GM12875 (cell line): ENCODE results near the gene TPRN.

Source experiments
- H3K4me3 ChIP-seq: one replicate; pipeline ENCODE4 v1.5.1; 2011; ENCODE audit warnings: low read depth, low read length, control low read depth
- TF ChIP-seq, protein P1 (sequence below): IDR thresholded peaks from 2 replicates; pipeline ENCODE4 v1.5.1; 2011; ENCODE audit warnings: low read depth, mild to moderate bottlenecking, control low read depth, inconsistent platforms, low read length, moderate library complexity, borderline replicate concordance; ENCODE audit not compliant: insufficient read depth

Gene TPRN

DNA sequence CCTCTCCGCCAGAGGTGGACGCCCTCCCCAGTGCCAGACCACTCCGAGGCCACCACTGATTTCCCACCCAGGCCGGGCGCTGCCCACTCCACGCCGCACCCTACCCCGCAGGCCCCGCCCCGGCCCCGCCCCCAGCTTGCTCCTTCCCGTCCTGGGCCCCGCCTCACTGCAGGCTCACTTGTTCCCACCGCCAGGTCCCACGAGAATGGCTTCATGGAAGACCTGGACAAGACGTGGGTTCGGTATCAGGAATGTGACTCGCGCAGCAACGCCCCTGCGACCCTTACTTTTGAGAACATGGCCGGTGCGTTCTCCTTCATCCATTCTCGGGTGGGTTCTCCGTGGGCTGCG, 37.2 kb downstream of the TPRN start:
- no peak overlapping the region for H3K4me3 ChIP-seq
- TF ChIP-seq, protein P1, sequence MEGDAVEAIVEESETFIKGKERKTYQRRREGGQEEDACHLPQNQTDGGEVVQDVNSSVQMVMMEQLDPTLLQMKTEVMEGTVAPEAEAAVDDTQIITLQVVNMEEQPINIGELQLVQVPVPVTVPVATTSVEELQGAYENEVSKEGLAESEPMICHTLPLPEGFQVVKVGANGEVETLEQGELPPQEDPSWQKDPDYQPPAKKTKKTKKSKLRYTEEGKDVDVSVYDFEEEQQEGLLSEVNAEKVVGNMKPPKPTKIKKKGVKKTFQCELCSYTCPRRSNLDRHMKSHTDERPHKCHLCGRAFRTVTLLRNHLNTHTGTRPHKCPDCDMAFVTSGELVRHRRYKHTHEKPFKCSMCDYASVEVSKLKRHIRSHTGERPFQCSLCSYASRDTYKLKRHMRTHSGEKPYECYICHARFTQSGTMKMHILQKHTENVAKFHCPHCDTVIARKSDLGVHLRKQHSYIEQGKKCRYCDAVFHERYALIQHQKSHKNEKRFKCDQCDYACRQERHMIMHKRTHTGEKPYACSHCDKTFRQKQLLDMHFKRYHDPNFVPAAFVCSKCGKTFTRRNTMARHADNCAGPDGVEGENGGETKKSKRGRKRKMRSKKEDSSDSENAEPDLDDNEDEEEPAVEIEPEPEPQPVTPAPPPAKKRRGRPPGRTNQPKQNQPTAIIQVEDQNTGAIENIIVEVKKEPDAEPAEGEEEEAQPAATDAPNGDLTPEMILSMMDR = no peak

DNA sequence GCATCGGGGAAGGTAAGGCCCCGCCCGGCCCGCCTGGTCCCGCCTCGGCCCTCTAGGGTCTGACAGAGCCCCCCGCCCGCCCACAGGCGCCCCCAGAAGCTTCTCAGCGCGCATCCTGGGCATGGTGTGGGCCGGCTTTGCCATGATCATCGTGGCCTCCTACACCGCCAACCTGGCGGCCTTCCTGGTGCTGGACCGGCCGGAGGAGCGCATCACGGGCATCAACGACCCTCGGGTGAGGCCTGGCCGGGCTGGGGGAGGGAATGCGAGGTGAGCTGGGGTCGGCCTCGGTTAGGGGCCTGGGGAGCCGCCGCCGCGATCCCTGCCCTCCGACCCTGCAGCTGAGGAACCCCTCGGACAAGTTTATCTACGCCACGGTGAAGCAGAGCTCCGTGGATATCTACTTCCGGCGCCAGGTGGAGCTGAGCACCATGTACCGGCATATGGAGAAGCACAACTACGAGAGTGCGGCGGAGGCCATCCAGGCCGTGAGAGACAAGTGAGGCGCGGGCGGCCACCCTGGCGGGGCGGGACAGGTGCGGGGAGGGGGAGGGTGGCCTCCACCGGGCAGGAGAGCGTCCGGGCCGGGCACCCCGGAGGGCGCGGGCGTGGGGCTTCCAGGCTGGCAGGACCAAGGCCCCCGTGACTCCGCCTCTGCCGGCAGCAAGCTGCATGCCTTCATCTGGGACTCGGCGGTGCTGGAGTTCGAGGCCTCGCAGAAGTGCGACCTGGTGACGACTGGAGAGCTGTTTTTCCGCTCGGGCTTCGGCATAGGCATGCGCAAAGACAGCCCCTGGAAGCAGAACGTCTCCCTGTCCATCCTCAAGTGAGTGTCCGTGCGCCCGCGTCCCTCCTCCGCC, 37.8 kb downstream of the TPRN start:
- H3K4me3 ChIP-seq = no peak overlapping the region

DNA sequence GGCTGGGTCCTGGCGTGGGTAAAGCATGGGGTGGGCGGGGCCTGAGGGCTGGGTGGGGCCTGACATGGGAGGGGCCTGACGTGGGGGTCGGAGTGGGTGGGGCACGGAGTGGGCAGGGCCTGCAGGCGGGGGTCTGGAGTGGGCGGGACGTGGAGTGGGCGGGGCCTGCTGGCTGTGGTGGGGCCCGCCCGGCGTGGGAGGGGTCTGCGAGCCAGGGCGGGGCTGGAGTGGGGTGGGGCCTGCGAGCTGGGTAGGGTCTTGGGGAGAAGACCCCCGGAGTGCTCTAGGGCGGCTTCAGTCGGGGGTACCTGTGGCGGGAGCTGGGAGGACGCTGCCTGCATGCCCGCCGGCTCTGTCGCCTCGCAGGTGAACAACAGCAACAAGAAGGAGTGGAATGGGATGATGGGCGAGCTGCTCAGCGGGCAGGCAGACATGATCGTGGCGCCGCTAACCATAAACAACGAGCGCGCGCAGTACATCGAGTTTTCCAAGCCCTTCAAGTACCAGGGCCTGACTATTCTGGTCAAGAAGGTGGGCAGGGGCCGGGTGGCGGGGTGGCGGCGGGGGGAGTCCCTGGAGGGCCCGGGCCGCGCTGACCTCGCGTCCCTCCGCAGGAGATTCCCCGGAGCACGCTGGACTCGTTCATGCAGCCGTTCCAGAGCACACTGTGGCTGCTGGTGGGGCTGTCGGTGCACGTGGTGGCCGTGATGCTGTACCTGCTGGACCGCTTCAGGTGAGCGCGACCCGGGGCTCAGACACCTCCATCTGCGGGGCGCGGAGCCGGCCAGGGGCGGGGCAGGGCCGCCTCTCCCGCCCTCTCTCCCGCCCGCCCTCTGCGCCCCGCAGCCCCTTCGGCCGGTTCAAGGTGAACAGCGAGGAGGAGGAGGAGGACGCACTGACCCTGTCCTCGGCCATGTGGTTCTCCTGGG, 38.7 kb downstream of the TPRN start:
- no peak overlapping the region for H3K4me3 ChIP-seq
- TF ChIP-seq, protein P1 = no peak

More for the DNA sequence above, 37.8 kb downstream of the TPRN start:
- TF ChIP-seq, protein P1 = no peak

DNA sequence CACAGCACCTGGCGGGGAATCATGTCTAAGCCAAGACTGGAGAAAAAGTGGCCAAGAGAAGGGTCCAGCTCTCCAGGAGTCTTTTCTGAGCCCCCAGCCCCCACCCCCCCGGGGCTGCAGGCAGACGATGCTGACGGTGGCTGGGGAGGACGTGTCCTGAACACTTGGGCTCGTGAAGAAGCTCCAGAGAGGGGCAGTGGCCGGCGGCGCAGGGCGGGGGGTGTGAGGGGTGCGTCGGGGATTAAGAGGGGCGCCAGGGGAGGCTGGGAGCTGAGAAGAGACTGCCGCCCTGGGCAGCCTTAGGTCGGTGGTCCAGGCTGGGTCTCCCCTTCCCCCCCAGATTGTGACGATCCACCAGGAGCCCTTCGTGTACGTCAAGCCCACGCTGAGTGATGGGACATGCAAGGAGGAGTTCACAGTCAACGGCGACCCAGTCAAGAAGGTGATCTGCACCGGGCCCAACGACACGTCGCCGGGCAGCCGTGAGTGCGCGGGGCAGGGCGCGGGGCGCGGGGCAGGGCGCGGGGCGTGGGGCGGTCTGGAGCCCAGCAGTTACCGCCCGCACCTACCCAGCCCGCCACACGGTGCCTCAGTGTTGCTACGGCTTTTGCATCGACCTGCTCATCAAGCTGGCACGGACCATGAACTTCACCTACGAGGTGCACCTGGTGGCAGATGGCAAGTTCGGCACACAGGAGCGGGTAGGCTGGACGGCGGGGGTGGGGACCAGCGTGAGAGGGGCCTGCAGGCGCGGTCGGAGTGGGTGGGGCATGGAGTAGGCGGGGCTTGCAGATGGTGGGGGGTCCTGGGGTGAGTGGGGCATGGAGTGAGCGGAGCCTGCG, 39.6 kb downstream of the TPRN start:
- TF ChIP-seq, protein P1 = no peak
- no peak overlapping the region for H3K4me3 ChIP-seq

DNA sequence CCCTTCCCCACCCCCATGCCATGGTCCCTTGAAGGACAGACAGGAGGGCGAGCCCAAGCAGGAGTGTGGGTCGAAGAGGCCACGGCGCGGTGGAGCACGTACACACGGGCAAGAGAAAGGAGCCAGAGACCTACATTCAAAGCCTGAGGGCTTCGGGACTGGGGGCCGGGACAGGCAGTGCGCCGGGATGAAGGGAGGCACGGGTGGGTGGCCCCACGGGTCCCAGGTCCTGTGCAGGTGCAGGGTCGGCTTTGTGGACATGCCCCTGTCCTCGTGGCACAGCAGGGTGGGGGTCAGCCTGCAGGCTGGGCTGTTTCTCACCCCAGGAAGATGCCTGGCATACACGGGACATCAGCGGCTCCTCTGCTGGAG, 40.5 kb downstream of the TPRN start:
- no peak overlapping the region for H3K4me3 ChIP-seq
- TF ChIP-seq, protein P1 = no peak

DNA sequence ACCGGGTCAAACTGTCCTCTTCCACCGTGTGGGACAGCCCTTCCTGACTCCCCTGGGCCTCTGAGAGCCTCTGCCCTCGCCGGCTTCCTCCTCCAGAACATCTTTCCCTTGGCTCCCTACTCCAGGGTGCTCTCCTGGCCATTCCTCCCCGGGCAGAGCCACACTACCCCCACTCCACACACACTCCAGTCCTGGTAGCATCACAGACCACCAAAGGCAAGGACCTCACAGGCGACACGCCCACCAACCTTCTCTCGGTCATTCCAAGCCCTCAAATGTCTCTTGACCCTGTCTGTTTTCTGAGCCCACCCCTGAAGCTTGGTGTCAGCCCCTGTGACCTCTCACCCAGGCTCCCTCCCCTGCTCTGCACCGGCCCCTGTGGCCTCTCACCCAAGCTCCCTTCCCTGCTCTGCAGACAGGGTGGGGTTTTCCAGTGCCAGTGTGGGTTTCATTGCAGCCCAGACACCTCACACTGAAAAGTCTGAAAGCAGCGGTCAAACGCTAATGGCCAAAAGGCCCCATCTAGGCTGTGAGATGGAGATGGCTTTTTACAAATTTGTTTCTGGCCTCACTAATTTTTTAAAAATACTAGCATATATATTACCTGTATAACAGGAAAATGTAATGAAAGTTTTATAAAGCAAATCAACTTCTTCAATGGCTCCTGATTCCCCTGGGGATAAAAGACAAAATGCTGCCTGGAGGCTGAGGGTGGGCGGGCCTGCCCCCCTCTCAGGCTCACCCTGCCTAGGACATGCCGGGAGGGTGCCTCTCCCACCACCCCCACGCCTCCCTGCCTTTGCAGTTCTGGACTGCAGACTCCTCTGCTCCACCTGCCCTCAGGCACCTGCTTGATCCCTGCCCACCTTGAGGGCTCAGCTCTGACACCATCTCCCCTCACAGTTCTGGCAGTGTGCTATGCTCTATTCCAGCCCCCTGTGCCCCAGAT, 41.2 kb downstream of the TPRN start:
- TF ChIP-seq, protein P1 = no peak
- H3K4me3 ChIP-seq = no peak overlapping the region
